OCI-LY7 (cell line): ENCODE measurements around the gene PDCD6IP. TPM values are rescaled to one million over a fixed set of nuclear protein-coding genes. Genes with fewer than 3 reads are reported as not detected.

Experiments
- BruUV-seq: library from RNA; stranded (reverse); fragments of 400-500 nt; replicated peaks from 2 replicates; lab custom pipeline; 2021; lab: Mats Ljungman, UMichigan
- CTCF ChIA-PET: fragments of 300-600 bp; sonication (Branson Sonifier 250); formaldehyde crosslinking; loops from one replicate; lab custom pipeline; 2022; ENCODE audit warnings: antibody characterized with exemption; ENCODE audit not compliant: unreplicated experiment; lab: Charles Lee
- POLR2A ChIA-PET: fragments of 300-600 bp; sonication (Branson Sonifier 250); formaldehyde crosslinking; loops from one replicate; lab custom pipeline; 2022; ENCODE audit warnings: antibody characterized with exemption; lab: Charles Lee
- DNase-seq: peaks from one replicate; pipeline ENCODE4 v3.0.0-alpha.2; 2015; ENCODE audit warnings: low spot score
- H2AFZ ChIP-seq: fragments of 200-600 bp; sonication (generic), shearing (Covaris generic); 2 replicates; pipeline ENCODE4 v1.6.1; 2014; ENCODE audit warnings: mild to moderate bottlenecking, antibody characterized with exemption, low read length, moderate library complexity
- H3K27ac ChIP-seq: fragments of 200-600 bp; sonication (generic); 2 replicates; pipeline ENCODE4 v1.5.1; 2014; ENCODE audit warnings: mixed run types, low read depth, mild to moderate bottlenecking, moderate library complexity, low read length, inconsistent platforms; ENCODE audit not compliant: poor library complexity, severe bottlenecking
- H3K36me3 ChIP-seq: fragments of 200-600 bp; sonication (generic); 2 replicates; pipeline ENCODE4 v1.6.1; 2014; ENCODE audit warnings: mild to moderate bottlenecking, antibody characterized with exemption, low read length, moderate library complexity, mixed read lengths; ENCODE audit not compliant: insufficient read depth
- H3K4me1 ChIP-seq: fragments of 200-600 bp; sonication (generic); 2 replicates; pipeline ENCODE4 v1.5.1; 2014; ENCODE audit warnings: mild to moderate bottlenecking, low read length; ENCODE audit not compliant: insufficient read depth, poor library complexity, severe bottlenecking
- H3K4me2 ChIP-seq: fragments of 200-600 bp; sonication (generic); 2 replicates; pipeline ENCODE4 v1.6.1; 2014; ENCODE audit warnings: mild to moderate bottlenecking, low read length
- H3K4me3 ChIP-seq: fragments of 200-600 bp; sonication (generic); 2 replicates; pipeline ENCODE4 v1.5.1; 2014; ENCODE audit warnings: mild to moderate bottlenecking, low read depth, low read length; ENCODE audit not compliant: poor library complexity, severe bottlenecking
- H3K79me2 ChIP-seq: fragments of 200-600 bp; sonication (generic); 2 replicates; pipeline ENCODE4 v1.6.1; 2016; ENCODE audit warnings: low read depth, mild to moderate bottlenecking, low read length, moderate library complexity, mixed read lengths; ENCODE audit not compliant: insufficient read depth
- H3K9me2 ChIP-seq: fragments of 200-600 bp; sonication (generic); 2 replicates; pipeline ENCODE4 v1.6.1; 2016; ENCODE audit warnings: mild to moderate bottlenecking, low read length, mixed read lengths; ENCODE audit not compliant: insufficient read depth
- H3K9me3 ChIP-seq: fragments of 200-600 bp; sonication (generic); 2 replicates; pipeline ENCODE4 v1.6.1; 2014; ENCODE audit warnings: mild to moderate bottlenecking, mixed run types, low read length, mixed read lengths
- H4K20me1 ChIP-seq: fragments of 200-600 bp; sonication (generic); 2 replicates; pipeline ENCODE4 v1.6.1; 2014; ENCODE audit warnings: mild to moderate bottlenecking, antibody characterized with exemption, low read length, moderate library complexity, mixed read lengths; ENCODE audit not compliant: insufficient read depth
- EZH2phosphoT487 ChIP-seq: fragments of 200-600 bp; sonication (generic); IDR thresholded peaks from 2 replicates; pipeline ENCODE4 v1.6.1; 2018; ENCODE audit warnings: low read depth, borderline replicate concordance, mild to moderate bottlenecking, mixed run types, antibody characterized with exemption, low read length, moderate library complexity, mixed read lengths
- intact Hi-C: fragments of 100-400 bp; cut with micrococcal nuclease; formaldehyde crosslinking; loops from one replicate; pipeline ENCODE4 v1.10.0; 2022; ENCODE audit not compliant: unreplicated experiment
- total RNA-seq, 2 experiments: library from RNA; depleted of rRNA in 1 of 2; stranded (reverse); fragments of >200 nt in 1 of 2; shearing (Covaris generic) in 1 of 2; gene quantifications; 2 replicates each; pipeline ENCODE4 v1.2.3, GENCODE V29; 2014 to 2022
- TF ChIP-seq, protein P1 (sequence below): fragments of 200-600 bp; sonication (generic); conservative IDR thresholded peaks from 2 replicates; pipeline ENCODE4 v1.5.1; 2014; ENCODE audit warnings: mild to moderate bottlenecking, antibody characterized with exemption, low read length, moderate library complexity, mixed read lengths

PDCD6IP gene
- total RNA-seq, 2 experiments from 2014 or later: 75.5 to 216 TPM

DNA sequence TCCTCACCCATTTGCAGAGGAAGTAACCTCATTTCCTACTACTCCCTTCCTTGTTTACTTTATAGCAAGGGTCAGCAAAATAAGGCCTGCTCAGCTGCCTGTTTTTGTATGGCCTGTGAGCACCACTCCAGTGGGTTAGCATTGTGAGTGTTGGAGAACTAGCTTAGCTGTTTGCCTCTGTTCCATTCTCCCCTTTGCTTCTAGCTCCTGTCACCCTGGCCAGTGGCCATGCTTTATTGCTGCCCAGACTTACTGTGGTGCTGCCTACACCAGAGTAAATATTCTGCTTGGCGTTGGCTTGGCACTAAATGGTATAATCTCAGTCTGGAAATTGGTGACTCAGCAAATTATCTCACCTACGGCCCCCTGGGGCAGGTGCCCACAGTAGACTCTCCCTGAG is 8.8 kb downstream of the PDCD6IP start:
- intact Hi-C loops: no loop called here
- no TSS peak for BruUV-seq
- Histone ChIP-seq H4K20me1 (peaks cover 5% of the 10 kb centered on the region), H3K27ac (no peak overlapping the region), H3K9me3 (peaks cover 22% of the 10 kb centered on the region), H3K79me2 (peaks cover 96% of the 10 kb centered on the region), H3K4me2 (no peak overlapping the region), H3K4me3 (no peak overlapping the region), H2AFZ (no peak overlapping the region), H3K4me1 (peaks cover 7% of the 10 kb centered on the region), H3K9me2 (no peaks in the 10 kb centered on the region), H3K36me3 (peaks cover 91% of the 10 kb centered on the region)
- POLR2A ChIA-PET: interaction anchor here (0.6 to 1.5 kb wide), 5 partner anchors 10 to 369 kb away, joined by 3 to 4 read pairs (median 3); no protein-coding TSS in a partner anchor
- DNase-seq: no peak
- CTCF ChIA-PET: no interaction called here
- TF ChIP-seq, protein P1, sequence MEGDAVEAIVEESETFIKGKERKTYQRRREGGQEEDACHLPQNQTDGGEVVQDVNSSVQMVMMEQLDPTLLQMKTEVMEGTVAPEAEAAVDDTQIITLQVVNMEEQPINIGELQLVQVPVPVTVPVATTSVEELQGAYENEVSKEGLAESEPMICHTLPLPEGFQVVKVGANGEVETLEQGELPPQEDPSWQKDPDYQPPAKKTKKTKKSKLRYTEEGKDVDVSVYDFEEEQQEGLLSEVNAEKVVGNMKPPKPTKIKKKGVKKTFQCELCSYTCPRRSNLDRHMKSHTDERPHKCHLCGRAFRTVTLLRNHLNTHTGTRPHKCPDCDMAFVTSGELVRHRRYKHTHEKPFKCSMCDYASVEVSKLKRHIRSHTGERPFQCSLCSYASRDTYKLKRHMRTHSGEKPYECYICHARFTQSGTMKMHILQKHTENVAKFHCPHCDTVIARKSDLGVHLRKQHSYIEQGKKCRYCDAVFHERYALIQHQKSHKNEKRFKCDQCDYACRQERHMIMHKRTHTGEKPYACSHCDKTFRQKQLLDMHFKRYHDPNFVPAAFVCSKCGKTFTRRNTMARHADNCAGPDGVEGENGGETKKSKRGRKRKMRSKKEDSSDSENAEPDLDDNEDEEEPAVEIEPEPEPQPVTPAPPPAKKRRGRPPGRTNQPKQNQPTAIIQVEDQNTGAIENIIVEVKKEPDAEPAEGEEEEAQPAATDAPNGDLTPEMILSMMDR: no peak
- no peak for TF ChIP-seq EZH2phosphoT487

DNA sequence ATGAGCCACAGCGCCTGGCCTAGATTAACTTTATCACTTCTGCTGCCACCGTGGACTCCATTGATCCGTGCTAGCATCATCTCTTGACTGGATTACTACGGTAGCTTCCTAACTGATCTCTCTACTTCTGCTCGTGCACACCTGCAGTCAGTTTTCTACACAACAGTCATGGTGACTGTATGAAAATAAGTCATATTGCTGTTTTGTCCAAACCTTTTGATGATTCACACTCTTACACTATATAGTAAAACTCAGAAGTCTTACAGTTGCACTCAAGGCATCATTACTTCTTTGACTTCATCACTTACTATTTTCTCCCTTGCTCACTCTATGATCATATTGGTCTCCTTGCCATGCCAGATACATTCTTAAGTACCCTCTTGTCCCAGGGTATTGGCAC is 10.1 kb downstream of the PDCD6IP start:
- ChIA-PET POLR2A (interaction anchor here (5.5 kb wide), 1 partner anchor 8 kb away, joined by 45 read pairs; the partner anchor contains the start of gene PDCD6IP), CTCF (no interaction called here)
- DNase-seq: no peak
- peaks cover 14% of the 10 kb centered on the region for H3K9me3 ChIP-seq
- no TSS peak for BruUV-seq
- no peak overlapping the region for H3K27ac ChIP-seq
- no peak overlapping the region for H3K4me2 ChIP-seq
- peaks cover 90% of the 10 kb centered on the region for H3K36me3 ChIP-seq
- no peaks in the 10 kb centered on the region for H3K9me2 ChIP-seq
- no peak overlapping the region for H2AFZ ChIP-seq
- intact Hi-C loops: no loop called here
- H4K20me1 ChIP-seq: peaks cover 5% of the 10 kb centered on the region
- H3K4me3 ChIP-seq: no peak overlapping the region
- H3K4me1 ChIP-seq: peaks cover 7% of the 10 kb centered on the region
- TF ChIP-seq, protein P1: no peak
- no peak for TF ChIP-seq EZH2phosphoT487
- peaks cover 92% of the 10 kb centered on the region for H3K79me2 ChIP-seq

- H3K9me2 ChIP-seq: no peaks in the 10 kb centered on the region
- no peak overlapping the region for H3K4me3 ChIP-seq
- H3K27ac ChIP-seq: no peak overlapping the region
- H3K4me2 ChIP-seq: no peak overlapping the region
- H3K9me3 ChIP-seq: no peaks in the 10 kb centered on the region
- BruUV-seq: no TSS peak
- intact Hi-C loops: no loop called here
- H3K79me2 ChIP-seq: peaks cover 73% of the 10 kb centered on the region
- no peak for DNase-seq
- TF ChIP-seq, protein P1: no peak
- TF ChIP-seq EZH2phosphoT487: no peak
- H3K4me1 ChIP-seq: peaks cover 7% of the 10 kb centered on the region
- peaks cover 86% of the 10 kb centered on the region for H3K36me3 ChIP-seq
- no peak overlapping the region for H2AFZ ChIP-seq
- CTCF ChIA-PET: no interaction called here
- POLR2A ChIA-PET: interaction anchor here (5.5 kb wide), 1 partner anchor 10 kb away, joined by 45 read pairs; the partner anchor contains the start of gene PDCD6IP
- peaks cover 5% of the 10 kb centered on the region for H4K20me1 ChIP-seq
Observed at GRCh38 chr3:33810545-33810944, 12.1 kb downstream of the PDCD6IP start.
